ENCODE measurements around the gene GNAQ. TPM values are rescaled to one million over a fixed set of nuclear protein-coding genes. Genes with fewer than 3 reads are reported as not detected.

GNAQ gene
- total RNA-seq, 1 experiment from 2014 or later: 28.7 TPM

DNA sequence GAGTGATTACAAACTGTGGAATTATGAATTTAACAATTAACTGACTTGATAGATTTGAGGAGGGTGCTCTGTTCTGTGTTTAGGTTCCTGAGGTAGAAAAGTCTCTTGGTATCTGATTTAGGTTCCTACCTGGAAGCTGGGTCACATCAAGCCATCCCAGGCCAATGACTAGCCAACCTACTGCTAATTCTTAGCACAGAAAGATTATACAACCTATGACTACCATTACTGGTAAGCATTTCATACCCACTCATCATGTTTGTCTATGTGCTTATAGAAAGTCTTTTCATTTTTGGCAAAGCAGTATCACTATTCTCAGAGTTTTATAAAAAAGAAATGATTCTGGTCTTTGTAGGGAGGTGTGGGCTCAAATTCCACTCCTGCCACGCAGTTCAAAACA lies 49.7 kb downstream of the GNAQ start:
- Histone ChIP-seq H3K4me2 (ENCODE audit: low read length) (peak overlapping the region; percentile 1; the same call in 1 of the 2 replicates), H3K79me2 (ENCODE audit: insufficient read depth, low read length) (no peaks in the 10 kb centered on the region), H3K9ac (ENCODE audit: low read length) (no peak overlapping the region), H3K4me3 (replicated peaks in 1 of 2; ENCODE audit: low read depth in 1 of 2, low read length in 2 of 2) (no peak overlapping the region), H3K9me2 (ENCODE audit: insufficient read depth) (no peaks in the 10 kb centered on the region), H3K9me3 (ENCODE audit: control insufficient read depth in 1 of 2, insufficient read depth in 1 of 2, low read depth in 1 of 2, low read length in 2 of 2) (no peaks in the 10 kb centered on the region), H4K20me1 (ENCODE audit: insufficient read depth) (no peaks in the 10 kb centered on the region; the same call in 1 of the 2 replicates), H3K27ac (ENCODE audit: low read depth, low read length) (no peak overlapping the region), H3K27me3 (ENCODE audit: insufficient read depth, low read length) (no peaks in the 10 kb centered on the region), H2AFZ (ENCODE audit: low read depth, low read length, poor library complexity, severe bottlenecking) (no peak overlapping the region), H3K36me3 (ENCODE audit: control insufficient read depth in 1 of 2, insufficient read depth in 2 of 2, low read length in 2 of 2) (no peaks in the 10 kb centered on the region), H3K4me1 (ENCODE audit: control insufficient read depth in 1 of 2, insufficient read depth in 2 of 2, low read length in 2 of 2) (peaks cover 6 to 8% of the 10 kb centered on the region in 2 experiments)
- ChIA-PET RAD21 (ENCODE audit: low non-redundant PET in 1 of 2, low total read pairs in 2 of 2, uncharacterized antibody in 2 of 2, unreplicated experiment in 2 of 2) (no interaction called here), POLR2A (no interaction called here), CTCF (no interaction called here)
- no peak for DNase-seq (ENCODE audit: low read depth, low spot score)
- no peak for TF ChIP-seq SP1 (IDR thresholded peaks at IDR 0.05; ENCODE audit: low read depth)
- no peak for TF ChIP-seq ZFX (IDR thresholded peaks at IDR 0.05)
- TF ChIP-seq CEBPB (IDR thresholded peaks at IDR 0.05; ENCODE audit: low read depth): no peak
- TF ChIP-seq EZH2 (IDR thresholded peaks at IDR 0.05): no peak
- TF ChIP-seq, protein P1, sequence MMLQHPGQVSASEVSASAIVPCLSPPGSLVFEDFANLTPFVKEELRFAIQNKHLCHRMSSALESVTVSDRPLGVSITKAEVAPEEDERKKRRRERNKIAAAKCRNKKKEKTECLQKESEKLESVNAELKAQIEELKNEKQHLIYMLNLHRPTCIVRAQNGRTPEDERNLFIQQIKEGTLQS (IDR thresholded peaks at IDR 0.05): no peak
- TF ChIP-seq FOSL1 (IDR thresholded peaks at IDR 0.05; ENCODE audit: low read depth): no peak
- no peak for TF ChIP-seq ELF1 (IDR thresholded peaks at IDR 0.05; ENCODE audit: borderline replicate concordance, low read depth)
- no peak for TF ChIP-seq CBX3 (IDR thresholded peaks at IDR 0.05; ENCODE audit: low read depth)
- TF ChIP-seq, protein P2, sequence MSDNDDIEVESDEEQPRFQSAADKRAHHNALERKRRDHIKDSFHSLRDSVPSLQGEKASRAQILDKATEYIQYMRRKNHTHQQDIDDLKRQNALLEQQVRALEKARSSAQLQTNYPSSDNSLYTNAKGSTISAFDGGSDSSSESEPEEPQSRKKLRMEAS (IDR thresholded peaks at IDR 0.05): no peak
- no peak for TF ChIP-seq TCF7L2 (IDR thresholded peaks at IDR 0.05; ENCODE audit: borderline replicate concordance, extremely low read depth, insufficient read depth, insufficient read length)
- no peak for TF ChIP-seq RAD21 (IDR thresholded peaks at IDR 0.05; ENCODE audit: low read depth)
- no peak for TF ChIP-seq EZH2phosphoT487 (IDR thresholded peaks at IDR 0.05; ENCODE audit: borderline replicate concordance)
- TF ChIP-seq YY1 (IDR thresholded peaks at IDR 0.05; ENCODE audit: extremely low read depth, insufficient replicate concordance, low read depth, low read length): no peak
- intact Hi-C loops (cut with micrococcal nuclease): no loop called here
- no peak for ATAC-seq
- BruUV-seq (replicated peaks): no TSS peak
